ENCODE data around the gene ZNF280B. TPM values are rescaled to one million over a fixed set of nuclear protein-coding genes. Genes with fewer than 3 reads are reported as not detected.
A peak's percentile ranks its signal among the peaks of the same experiment; 100 is the strongest.
"Not testable (repeated sequence)": the region's sequence is repeated elsewhere in the genome, so short reads cannot be mapped to it uniquely, and the experiment has no call there.

The ZNF280B gene
- polyA plus RNA-seq, 4 donors, result 0.31 to 2.1 TPM; not detected in 2

DNA sequence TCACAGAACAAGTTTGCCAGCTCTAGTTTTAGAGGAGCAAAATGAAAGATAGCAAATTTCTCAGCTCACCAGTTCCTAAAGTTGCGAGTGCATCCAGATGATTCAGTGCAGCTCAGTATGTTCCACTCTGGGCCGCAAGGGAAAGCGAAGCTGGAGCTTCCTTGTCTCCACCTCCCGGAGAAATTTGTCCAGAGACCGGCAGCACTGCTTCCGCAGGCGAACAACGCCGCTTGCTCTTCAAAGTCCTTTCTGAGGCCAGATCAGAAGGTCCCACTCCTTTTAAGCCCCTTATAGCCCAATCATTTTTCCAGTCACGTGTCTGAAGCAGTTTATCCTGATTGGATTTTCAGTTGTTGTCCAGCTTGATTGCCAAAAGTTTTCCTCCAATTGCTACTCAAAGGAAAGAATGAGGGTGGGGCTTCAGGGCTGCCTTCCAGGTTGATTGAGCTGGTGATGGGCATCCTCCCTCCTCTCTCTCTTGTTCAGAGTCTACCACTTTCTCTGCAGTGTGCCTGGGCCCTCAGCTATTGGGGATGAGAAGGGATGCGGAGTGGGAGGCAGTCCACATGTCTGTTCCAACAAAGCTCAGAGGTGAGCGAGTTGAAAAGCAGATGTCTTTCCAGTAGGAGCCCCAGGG is 11.6 kb upstream of the ZNF280B start, which contains the start of gene ZNF280A:
Gene ZNF280A (minus strand): TSS at position 251 of the 637 bp plus-strand sequence. CDS start 4,640 bp downstream, outside the sequence.
- Histone ChIP-seq H3K4me1 (ENCODE audit: control insufficient read depth in 3 of 3, insufficient read depth in 2 of 3, low read depth in 1 of 3, low read length in 2 of 3) (no peaks in the 10 kb centered on the region), H3K4me3 (ENCODE audit: low read depth in 1 of 3, low read length in 3 of 3) (no peak within 1 kb of the TSS), H3K27ac (ENCODE audit: low read depth in 1 of 3, low read length in 2 of 3) (no peak within 1 kb of the TSS), H3K27me3 (ENCODE audit: control insufficient read depth in 3 of 3, insufficient read depth in 3 of 3, low read length in 3 of 3) (peaks cover 0 to 6% (median 1%) of the 10 kb centered on the region in 3 donors), H3K36me3 (ENCODE audit: control insufficient read depth in 3 of 3, insufficient read depth in 2 of 3, low read depth in 1 of 3, low read length in 3 of 3) (no peaks in the 10 kb centered on the region), H3K9me3 (ENCODE audit: control insufficient read depth in 2 of 2, insufficient read depth in 1 of 2, low read depth in 1 of 2, low read length in 1 of 2) (no peaks in the 10 kb centered on the region)
- DNase-seq (no peak), FAIRE-seq (no peak)
- WGBS, 3 donors, result 62 to 75% (median 64%) methylated on average over 12 of the region's 12 CpGs

DNA sequence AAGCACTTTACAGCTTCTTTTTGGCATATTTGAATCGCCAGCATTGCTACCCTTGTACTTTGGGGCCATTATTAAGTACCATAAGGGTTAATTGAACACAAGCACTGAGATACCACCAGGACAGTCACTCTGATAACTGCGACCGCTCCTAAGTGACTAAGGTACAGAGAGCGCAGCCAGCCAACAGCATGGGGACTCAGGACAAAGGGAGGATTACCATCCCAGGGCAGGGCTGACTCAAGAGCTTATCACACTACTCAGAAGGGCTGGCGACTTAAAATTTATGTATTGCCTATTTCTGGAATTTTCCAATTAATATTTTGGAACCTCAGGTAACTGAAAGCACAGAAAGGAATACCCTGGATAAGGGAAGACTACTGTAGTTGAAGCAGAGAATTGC is 11.0 kb upstream of the ZNF280B start:
- H3K27ac ChIP-seq (ENCODE audit: low read depth in 1 of 3, low read length in 2 of 3), result no peak overlapping the region
- no peaks in the 10 kb centered on the region for H3K9me3 ChIP-seq (ENCODE audit: control insufficient read depth in 2 of 2, insufficient read depth in 1 of 2, low read depth in 1 of 2, low read length in 1 of 2)
- no peaks in the 10 kb centered on the region for H3K4me1 ChIP-seq (ENCODE audit: control insufficient read depth in 3 of 3, insufficient read depth in 2 of 3, low read depth in 1 of 3, low read length in 2 of 3)
- no peak overlapping the region for H3K4me3 ChIP-seq (ENCODE audit: low read depth in 1 of 3, low read length in 3 of 3)
- FAIRE-seq, result no peak
- DNase-seq, result peak; percentile 11 to 17
- 10 to 62% (median 31%) methylated on average over 5 of the region's 5 CpGs for WGBS, 3 donors
- peaks cover 0 to 6% (median 2%) of the 10 kb centered on the region in 3 donors for H3K27me3 ChIP-seq (ENCODE audit: control insufficient read depth in 3 of 3, insufficient read depth in 3 of 3, low read length in 3 of 3)
- no peaks in the 10 kb centered on the region for H3K36me3 ChIP-seq (ENCODE audit: control insufficient read depth in 3 of 3, insufficient read depth in 2 of 3, low read depth in 1 of 3, low read length in 3 of 3)

DNA sequence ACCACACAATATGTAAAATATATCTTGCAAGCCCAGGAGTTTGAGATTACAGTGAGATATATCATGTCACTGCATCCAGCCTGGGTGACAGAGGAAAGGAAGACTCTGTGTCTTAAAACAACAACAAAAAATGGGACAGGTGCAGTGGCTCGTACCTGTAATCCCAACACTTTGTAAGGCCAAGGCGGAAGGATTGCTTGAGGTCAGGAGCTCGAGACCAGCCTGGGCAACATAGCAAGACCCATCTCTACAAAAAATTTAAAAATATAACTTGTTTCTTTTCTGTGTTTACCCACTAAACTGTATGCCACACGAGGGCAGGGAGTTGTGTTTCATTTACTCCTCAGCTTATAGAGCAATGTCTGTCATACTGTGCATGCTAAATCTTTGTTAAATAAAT is 8.4 kb upstream of the ZNF280B start:
- 60 to 66% (median 61%) methylated on average over 4 of the region's 4 CpGs for WGBS, 3 donors
- no peak overlapping the region for H3K4me3 ChIP-seq (ENCODE audit: low read depth in 1 of 3, low read length in 3 of 3)
- DNase-seq (no peak), FAIRE-seq (no peak)
- peaks cover 0 to 2% (median 0%) of the 10 kb centered on the region in 3 donors for H3K27me3 ChIP-seq (ENCODE audit: control insufficient read depth in 3 of 3, insufficient read depth in 3 of 3, low read length in 3 of 3)
- H3K4me1 ChIP-seq (ENCODE audit: control insufficient read depth in 3 of 3, insufficient read depth in 2 of 3, low read depth in 1 of 3, low read length in 2 of 3), result no peaks in the 10 kb centered on the region
- no peak overlapping the region for H3K27ac ChIP-seq (ENCODE audit: low read depth in 1 of 3, low read length in 2 of 3)
- no peaks in the 10 kb centered on the region for H3K36me3 ChIP-seq (ENCODE audit: control insufficient read depth in 3 of 3, insufficient read depth in 2 of 3, low read depth in 1 of 3, low read length in 3 of 3)
- no peaks in the 10 kb centered on the region for H3K9me3 ChIP-seq (ENCODE audit: control insufficient read depth in 2 of 2, insufficient read depth in 1 of 2, low read depth in 1 of 2, low read length in 1 of 2)

GRCh38 chr22:22515890-22516289 is 7.3 kb upstream of the ZNF280B start:
- H3K27me3 ChIP-seq (ENCODE audit: control insufficient read depth in 3 of 3, insufficient read depth in 3 of 3, low read length in 3 of 3), result peaks cover 0 to 2% (median 0%) of the 10 kb centered on the region in 3 donors
- no peaks in the 10 kb centered on the region for H3K36me3 ChIP-seq (ENCODE audit: control insufficient read depth in 3 of 3, insufficient read depth in 2 of 3, low read depth in 1 of 3, low read length in 3 of 3)
- H3K9me3 ChIP-seq (ENCODE audit: control insufficient read depth in 2 of 2, insufficient read depth in 1 of 2, low read depth in 1 of 2, low read length in 1 of 2), result no peaks in the 10 kb centered on the region
- H3K4me1 ChIP-seq (ENCODE audit: control insufficient read depth in 3 of 3, insufficient read depth in 2 of 3, low read depth in 1 of 3, low read length in 2 of 3), result no peaks in the 10 kb centered on the region
- H3K27ac ChIP-seq (ENCODE audit: low read depth in 1 of 3, low read length in 2 of 3), result no peak overlapping the region
- DNase-seq (no peak), FAIRE-seq (no peak)
- H3K4me3 ChIP-seq (ENCODE audit: low read depth in 1 of 3, low read length in 3 of 3), result no peak overlapping the region

DNA sequence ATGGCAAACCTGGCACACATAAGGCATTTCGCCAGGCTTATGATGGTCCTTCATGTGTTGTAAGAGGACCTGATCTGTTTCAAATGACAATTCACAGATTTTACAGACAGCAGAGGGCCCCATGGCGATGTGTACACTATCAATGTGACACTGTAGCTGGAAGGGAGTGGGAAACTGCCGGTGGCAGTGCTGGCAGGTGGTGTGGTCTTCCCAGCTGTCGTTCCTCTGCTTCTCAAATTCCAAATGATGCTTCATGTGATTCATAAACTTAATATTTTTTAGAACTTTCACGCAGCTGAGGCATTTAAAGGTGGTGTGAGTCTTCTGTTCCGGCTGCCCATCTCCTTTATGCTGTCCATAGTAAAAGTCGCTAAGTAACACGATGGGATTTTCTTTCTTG is 5.9 kb upstream of the ZNF280B start:
- H3K27ac ChIP-seq (ENCODE audit: low read depth in 1 of 3, low read length in 2 of 3); H3K4me3 ChIP-seq (ENCODE audit: low read depth in 1 of 3, low read length in 3 of 3); H3K4me1 ChIP-seq (ENCODE audit: control insufficient read depth in 3 of 3, insufficient read depth in 2 of 3, low read depth in 1 of 3, low read length in 2 of 3); H3K27me3 ChIP-seq (ENCODE audit: control insufficient read depth in 3 of 3, insufficient read depth in 3 of 3, low read length in 3 of 3); FAIRE-seq; H3K9me3 ChIP-seq (ENCODE audit: control insufficient read depth in 2 of 2, insufficient read depth in 1 of 2, low read depth in 1 of 2, low read length in 1 of 2); H3K36me3 ChIP-seq (ENCODE audit: control insufficient read depth in 3 of 3, insufficient read depth in 2 of 3, low read depth in 1 of 3, low read length in 3 of 3): not testable (repeated sequence)
- DNase-seq, result peak in 1 of 2 donors; percentile 6
- WGBS, 3 donors, result 45 to 51% (median 50%) methylated on average over 8 of the region's 8 CpGs

- Histone ChIP-seq H3K4me3 (ENCODE audit: low read depth in 1 of 3, low read length in 3 of 3) (no peak overlapping the region), H3K9me3 (ENCODE audit: control insufficient read depth in 2 of 2, insufficient read depth in 1 of 2, low read depth in 1 of 2, low read length in 1 of 2) (peaks cover 0 to 3% of the 10 kb centered on the region in 2 donors), H3K4me1 (ENCODE audit: control insufficient read depth in 3 of 3, insufficient read depth in 2 of 3, low read depth in 1 of 3, low read length in 2 of 3) (peaks cover 0 to 2% (median 0%) of the 10 kb centered on the region in 3 donors), H3K27ac (ENCODE audit: low read depth in 1 of 3, low read length in 2 of 3) (no peak overlapping the region), H3K36me3 (ENCODE audit: control insufficient read depth in 3 of 3, insufficient read depth in 2 of 3, low read depth in 1 of 3, low read length in 3 of 3) (no peaks in the 10 kb centered on the region), H3K27me3 (ENCODE audit: control insufficient read depth in 3 of 3, insufficient read depth in 3 of 3, low read length in 3 of 3) (peaks cover 0 to 2% (median 0%) of the 10 kb centered on the region in 3 donors)
- FAIRE-seq, result no peak
- DNase-seq, result no peak
- 88 to 94% (median 89%) methylated on average over 2 of the region's 2 CpGs for WGBS, 3 donors
Observed at GRCh38 chr22:22513619-22514018, 5.1 kb upstream of the ZNF280B start.

- no peak for FAIRE-seq
Observed at GRCh38 chr22:22512951-22513350, 4.4 kb upstream of the ZNF280B start.

GRCh38 chr22:22510833-22511232 is 2.3 kb upstream of the ZNF280B start:
- H3K4me3 ChIP-seq (ENCODE audit: low read depth in 1 of 3, low read length in 3 of 3); H3K9me3 ChIP-seq (ENCODE audit: control insufficient read depth in 2 of 2, insufficient read depth in 1 of 2, low read depth in 1 of 2, low read length in 1 of 2); H3K27me3 ChIP-seq (ENCODE audit: control insufficient read depth in 3 of 3, insufficient read depth in 3 of 3, low read length in 3 of 3); DNase-seq; H3K4me1 ChIP-seq (ENCODE audit: control insufficient read depth in 3 of 3, insufficient read depth in 2 of 3, low read depth in 1 of 3, low read length in 2 of 3); FAIRE-seq; H3K27ac ChIP-seq (ENCODE audit: low read depth in 1 of 3, low read length in 2 of 3); H3K36me3 ChIP-seq (ENCODE audit: control insufficient read depth in 3 of 3, insufficient read depth in 2 of 3, low read depth in 1 of 3, low read length in 3 of 3): not testable (repeated sequence)
- WGBS, 3 donors, result 93 to 95% (median 94%) methylated on average over 7 of the region's 7 CpGs

More at GRCh38 chr22:22512951-22513350, 4.4 kb upstream of the ZNF280B start:
- no peaks in the 10 kb centered on the region for H3K36me3 ChIP-seq (ENCODE audit: control insufficient read depth in 3 of 3, insufficient read depth in 2 of 3, low read depth in 1 of 3, low read length in 3 of 3)
- H3K9me3 ChIP-seq (ENCODE audit: control insufficient read depth in 2 of 2, insufficient read depth in 1 of 2, low read depth in 1 of 2, low read length in 1 of 2), result peaks cover 0 to 3% of the 10 kb centered on the region in 2 donors
- no peak overlapping the region for H3K27ac ChIP-seq (ENCODE audit: low read depth in 1 of 3, low read length in 2 of 3)
- no peak for DNase-seq
- WGBS, 3 donors, result 76 to 79% (median 76%) methylated on average over 5 of the region's 5 CpGs
- no peak overlapping the region for H3K4me3 ChIP-seq (ENCODE audit: low read depth in 1 of 3, low read length in 3 of 3)
- peaks cover 0 to 3% (median 0%) of the 10 kb centered on the region in 3 donors for H3K4me1 ChIP-seq (ENCODE audit: control insufficient read depth in 3 of 3, insufficient read depth in 2 of 3, low read depth in 1 of 3, low read length in 2 of 3)
- H3K27me3 ChIP-seq (ENCODE audit: control insufficient read depth in 3 of 3, insufficient read depth in 3 of 3, low read length in 3 of 3), result peaks cover 0 to 2% (median 0%) of the 10 kb centered on the region in 3 donors

DNA sequence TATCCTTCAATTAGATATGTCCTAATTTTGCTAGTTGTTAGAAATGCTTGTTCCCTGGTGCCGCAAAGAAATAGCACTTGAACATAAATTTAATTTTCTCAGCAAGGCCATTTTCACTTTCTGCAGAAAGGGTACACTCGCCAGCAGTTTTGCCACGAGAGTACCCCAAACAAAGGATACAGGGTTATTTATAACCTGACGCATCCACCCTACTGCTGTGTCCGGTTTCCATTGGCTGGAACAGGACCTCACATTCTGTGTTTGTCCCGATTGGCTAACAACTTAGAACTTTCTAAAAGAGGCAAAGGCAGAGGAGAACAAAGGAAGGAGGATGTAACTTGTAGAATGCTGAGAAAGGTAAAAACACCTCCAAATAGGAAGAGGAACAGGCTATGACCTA is 1.4 kb upstream of the ZNF280B start:
- not testable (repeated sequence) for H3K27me3 ChIP-seq (ENCODE audit: control insufficient read depth in 3 of 3, insufficient read depth in 3 of 3, low read length in 3 of 3); H3K9me3 ChIP-seq (ENCODE audit: control insufficient read depth in 2 of 2, insufficient read depth in 1 of 2, low read depth in 1 of 2, low read length in 1 of 2); H3K4me3 ChIP-seq (ENCODE audit: low read depth in 1 of 3, low read length in 3 of 3); H3K4me1 ChIP-seq (ENCODE audit: control insufficient read depth in 3 of 3, insufficient read depth in 2 of 3, low read depth in 1 of 3, low read length in 2 of 3); H3K27ac ChIP-seq (ENCODE audit: low read depth in 1 of 3, low read length in 2 of 3); DNase-seq; FAIRE-seq; H3K36me3 ChIP-seq (ENCODE audit: control insufficient read depth in 3 of 3, insufficient read depth in 2 of 3, low read depth in 1 of 3, low read length in 3 of 3)
- WGBS, 3 donors, result 94 to 97% (median 96%) methylated on average over 6 of the region's 6 CpGs

Data from small intestine (tissue), 7 donors.